Keratinocyte (primary cell): ENCODE results near the gene DMRTB1.

Experiments used
- EZH2 ChIP-seq: IDR thresholded peaks from one replicate; pipeline ENCODE4 v1.6.1; 2012; ENCODE audit warnings: inconsistent platforms, mild to moderate bottlenecking, low read length, moderate library complexity
- TF ChIP-seq, protein P1 (sequence below), 3 experiments: IDR thresholded peaks in 1 of 3; conservative IDR thresholded peaks in 1 of 3; optimal IDR thresholded peaks in 1 of 3; 2 replicates in 2 of 3; 3 replicates in 1 of 3; pipeline versions ENCODE3 to v1.5.1; 2011; ENCODE audit warnings: low read length in 3 of 3, mild to moderate bottlenecking in 3 of 3, moderate library complexity in 2 of 3, control low read depth in 1 of 3, inconsistent platforms in 1 of 3; ENCODE audit not compliant: insufficient read depth in 2 of 3; ENCODE audit errors: extremely low read depth in 1 of 3

DNA sequence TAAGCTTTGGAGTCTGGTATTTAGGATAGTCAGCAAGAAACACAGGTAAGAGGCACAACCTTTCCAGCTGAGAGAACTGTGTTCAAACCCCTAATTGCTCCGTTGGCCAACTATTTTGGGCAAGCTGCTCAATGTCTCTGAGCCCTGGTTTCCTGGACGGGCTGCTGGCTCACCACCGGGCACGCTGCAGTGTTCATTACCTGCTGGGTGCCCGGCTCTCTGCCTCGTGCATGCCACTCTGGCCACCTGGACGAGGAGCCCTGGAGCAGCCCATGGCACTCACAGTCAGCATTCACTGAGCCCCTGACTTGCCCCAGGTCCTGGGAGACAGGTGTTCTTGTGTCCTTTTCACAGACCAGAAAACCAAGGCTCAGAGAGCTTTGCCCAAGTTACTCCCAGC, 51.0 kb downstream of the DMRTB1 start:
- TF ChIP-seq, protein P1, sequence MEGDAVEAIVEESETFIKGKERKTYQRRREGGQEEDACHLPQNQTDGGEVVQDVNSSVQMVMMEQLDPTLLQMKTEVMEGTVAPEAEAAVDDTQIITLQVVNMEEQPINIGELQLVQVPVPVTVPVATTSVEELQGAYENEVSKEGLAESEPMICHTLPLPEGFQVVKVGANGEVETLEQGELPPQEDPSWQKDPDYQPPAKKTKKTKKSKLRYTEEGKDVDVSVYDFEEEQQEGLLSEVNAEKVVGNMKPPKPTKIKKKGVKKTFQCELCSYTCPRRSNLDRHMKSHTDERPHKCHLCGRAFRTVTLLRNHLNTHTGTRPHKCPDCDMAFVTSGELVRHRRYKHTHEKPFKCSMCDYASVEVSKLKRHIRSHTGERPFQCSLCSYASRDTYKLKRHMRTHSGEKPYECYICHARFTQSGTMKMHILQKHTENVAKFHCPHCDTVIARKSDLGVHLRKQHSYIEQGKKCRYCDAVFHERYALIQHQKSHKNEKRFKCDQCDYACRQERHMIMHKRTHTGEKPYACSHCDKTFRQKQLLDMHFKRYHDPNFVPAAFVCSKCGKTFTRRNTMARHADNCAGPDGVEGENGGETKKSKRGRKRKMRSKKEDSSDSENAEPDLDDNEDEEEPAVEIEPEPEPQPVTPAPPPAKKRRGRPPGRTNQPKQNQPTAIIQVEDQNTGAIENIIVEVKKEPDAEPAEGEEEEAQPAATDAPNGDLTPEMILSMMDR (optimal IDR thresholded peaks at IDR 0.05 in 1 of 3, IDR thresholded peaks at IDR 0.05 in 1 of 3, conservative IDR thresholded peaks at IDR 0.05 in 1 of 3; ENCODE audit: extremely low read depth in 1 of 3, insufficient read depth in 2 of 3, low read length in 3 of 3): no peak
- TF ChIP-seq EZH2: no peak
